Activated T-cell treated with anti-CD3 and anti-CD28 coated beads, Interleukin-2, amount 50 U/mL, for 24 hours (primary cell): ENCODE results near the gene SUSD1.
A peak's percentile ranks its signal among the peaks of the same experiment; 100 is the strongest.

Experiments used
- DNase-seq: peaks from one replicate; pipeline ENCODE4 v3.0.0-alpha.2; 2020
- H3K27ac Mint-ChIP-seq: 2 replicates; pipeline ENCODE4 v1.8.0; 2020; ENCODE audit warnings: mild to moderate bottlenecking, mixed read lengths
- H3K27me3 Mint-ChIP-seq: 2 replicates; pipeline ENCODE4 v1.8.0; 2020; ENCODE audit warnings: mixed read lengths
- H3K36me3 Mint-ChIP-seq: 2 replicates; pipeline ENCODE4 v1.8.0; 2020; ENCODE audit warnings: low read depth, mixed read lengths
- H3K4me1 Mint-ChIP-seq: 2 replicates; pipeline ENCODE4 v1.8.0; 2020; ENCODE audit warnings: low read depth, mixed read lengths
- H3K4me3 Mint-ChIP-seq: 2 replicates; pipeline ENCODE4 v1.8.0; 2020; ENCODE audit warnings: mild to moderate bottlenecking, moderate library complexity, mixed read lengths
- H3K9me3 Mint-ChIP-seq: 2 replicates; pipeline ENCODE4 v1.8.0; 2020; ENCODE audit warnings: mixed read lengths

SUSD1 gene

DNA sequence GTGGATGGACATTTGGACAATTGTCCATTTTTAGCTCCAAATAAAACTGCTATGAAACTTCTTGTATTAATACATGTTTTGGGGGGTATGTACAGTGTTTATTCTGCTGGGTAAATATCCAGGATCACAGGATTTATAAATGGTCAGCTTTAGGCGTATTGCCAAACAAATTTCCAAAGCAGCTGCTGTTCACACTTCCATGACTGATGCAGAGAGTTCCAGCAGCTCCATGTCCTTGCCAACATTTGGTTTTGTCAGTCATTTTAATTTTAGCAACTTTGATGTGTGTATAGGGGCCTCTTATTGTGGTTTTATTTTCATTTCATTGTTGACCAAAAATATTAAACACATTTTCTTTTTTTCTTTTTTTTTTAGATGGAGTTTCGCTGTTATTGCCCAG lies 9.8 kb upstream of the SUSD1 start:
- Mint-ChIP-seq H3K4me1 (peaks cover 17% of the 10 kb centered on the region), H3K27me3 (no peaks in the 10 kb centered on the region), H3K27ac (no peak overlapping the region), H3K9me3 (peaks cover 8% of the 10 kb centered on the region), H3K36me3 (no peaks in the 10 kb centered on the region), H3K4me3 (no peak overlapping the region)
- DNase-seq = no peak

DNA sequence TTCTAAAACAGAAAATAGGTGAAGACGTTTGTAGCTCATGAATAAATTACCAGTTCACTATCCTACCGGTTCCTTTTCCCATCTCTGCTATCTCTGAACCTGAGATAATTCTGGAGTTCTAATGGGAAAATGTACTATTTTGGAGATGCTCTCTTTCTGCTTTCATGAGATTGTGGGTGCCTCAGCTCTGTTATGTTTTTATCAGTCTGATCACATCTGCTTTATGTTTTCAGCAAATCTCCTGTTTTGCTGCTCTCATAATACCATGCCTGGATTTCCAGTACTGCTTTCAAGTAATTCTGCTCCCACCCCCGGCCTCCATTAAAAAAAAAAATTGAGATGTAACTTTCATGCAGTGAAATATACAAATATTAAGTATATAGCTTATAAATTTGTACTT lies 9.1 kb upstream of the SUSD1 start:
- peaks cover 21% of the 10 kb centered on the region for H3K4me1 Mint-ChIP-seq
- no peak for DNase-seq
- peaks cover 8% of the 10 kb centered on the region for H3K9me3 Mint-ChIP-seq
- no peak overlapping the region for H3K4me3 Mint-ChIP-seq
- H3K27ac Mint-ChIP-seq = no peak overlapping the region
- H3K27me3 Mint-ChIP-seq = no peaks in the 10 kb centered on the region
- no peaks in the 10 kb centered on the region for H3K36me3 Mint-ChIP-seq

DNA sequence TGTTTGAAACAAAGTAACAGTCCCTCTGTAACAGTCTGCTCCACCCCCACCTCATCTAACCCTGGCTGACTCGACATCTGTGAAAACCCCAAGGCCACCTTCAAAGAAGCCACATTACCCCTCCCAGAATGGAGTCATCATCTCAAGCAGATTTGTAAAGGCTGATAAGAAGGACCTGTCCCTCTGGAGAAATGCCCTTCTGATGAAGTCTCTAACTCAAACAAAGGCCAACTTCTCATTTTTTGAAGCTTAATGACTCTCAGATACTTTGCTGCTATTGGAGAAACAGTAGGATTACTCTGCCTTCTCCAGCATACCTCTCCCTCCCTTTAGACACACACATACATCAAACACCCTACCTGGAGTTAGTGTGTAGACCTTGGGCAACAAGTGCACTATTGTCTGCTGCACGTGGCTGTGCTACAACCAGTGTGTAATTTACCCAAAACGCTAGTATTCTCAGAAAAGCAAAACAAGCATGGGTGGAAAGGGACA lies 5.3 kb upstream of the SUSD1 start:
- no peak for DNase-seq
- Mint-ChIP-seq H3K4me1 (peaks cover 33% of the 10 kb centered on the region), H3K27ac (peak overlapping the region; percentile 51), H3K9me3 (peaks cover 8% of the 10 kb centered on the region), H3K4me3 (peak overlapping the region; percentile 11), H3K36me3 (no peaks in the 10 kb centered on the region), H3K27me3 (peaks cover 18% of the 10 kb centered on the region)

DNA sequence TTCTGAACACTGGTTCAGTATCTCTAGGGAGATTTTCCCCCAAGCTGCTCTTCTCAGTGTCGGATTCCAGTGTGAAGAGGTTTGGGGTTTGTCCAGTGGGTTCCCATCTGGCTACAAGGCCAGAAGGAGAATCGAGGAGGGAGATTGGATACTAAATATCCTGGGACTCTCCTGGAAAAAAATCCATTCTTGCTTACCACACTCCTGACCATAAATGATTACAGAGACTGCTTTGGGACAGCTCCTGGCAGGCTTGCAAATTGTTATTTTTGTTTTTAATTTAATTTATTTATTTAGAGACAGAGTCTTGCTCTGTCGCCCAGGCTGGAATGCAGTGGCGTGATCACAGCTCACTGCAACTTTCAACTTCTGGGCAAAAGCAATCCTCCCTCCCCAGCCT lies 4.7 kb upstream of the SUSD1 start:
- peaks cover 36% of the 10 kb centered on the region for H3K4me1 Mint-ChIP-seq
- peaks cover 20% of the 10 kb centered on the region for H3K27me3 Mint-ChIP-seq
- H3K4me3 Mint-ChIP-seq = no peak overlapping the region
- H3K9me3 Mint-ChIP-seq = peaks cover 8% of the 10 kb centered on the region
- H3K27ac Mint-ChIP-seq = no peak overlapping the region
- DNase-seq = no peak
- H3K36me3 Mint-ChIP-seq = no peaks in the 10 kb centered on the region

DNA sequence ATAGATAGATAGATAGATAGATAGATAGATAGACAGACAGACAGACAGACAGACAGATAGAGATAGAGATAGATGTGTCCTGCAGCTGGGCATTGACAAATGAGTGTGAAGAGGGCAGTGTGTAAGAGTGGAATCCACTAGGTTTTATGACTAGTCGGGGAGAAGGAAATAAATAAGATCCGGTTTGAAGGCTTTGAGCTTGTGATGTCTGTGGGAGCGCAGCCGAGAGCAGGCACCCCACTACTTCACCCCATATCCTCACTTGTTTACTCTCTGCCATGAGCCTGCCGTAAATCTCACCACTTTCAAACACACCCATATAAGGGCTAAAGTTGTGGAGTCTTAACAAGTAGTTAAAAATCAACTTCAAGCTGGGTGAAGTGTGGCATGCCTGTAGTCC lies 1.4 kb upstream of the SUSD1 start:
- Mint-ChIP-seq H3K9me3 (peaks cover 6% of the 10 kb centered on the region), H3K4me1 (peaks cover 59% of the 10 kb centered on the region), H3K36me3 (peaks cover 3% of the 10 kb centered on the region), H3K4me3 (no peak overlapping the region), H3K27ac (no peak overlapping the region), H3K27me3 (peaks cover 20% of the 10 kb centered on the region)
- DNase-seq = no peak

DNA sequence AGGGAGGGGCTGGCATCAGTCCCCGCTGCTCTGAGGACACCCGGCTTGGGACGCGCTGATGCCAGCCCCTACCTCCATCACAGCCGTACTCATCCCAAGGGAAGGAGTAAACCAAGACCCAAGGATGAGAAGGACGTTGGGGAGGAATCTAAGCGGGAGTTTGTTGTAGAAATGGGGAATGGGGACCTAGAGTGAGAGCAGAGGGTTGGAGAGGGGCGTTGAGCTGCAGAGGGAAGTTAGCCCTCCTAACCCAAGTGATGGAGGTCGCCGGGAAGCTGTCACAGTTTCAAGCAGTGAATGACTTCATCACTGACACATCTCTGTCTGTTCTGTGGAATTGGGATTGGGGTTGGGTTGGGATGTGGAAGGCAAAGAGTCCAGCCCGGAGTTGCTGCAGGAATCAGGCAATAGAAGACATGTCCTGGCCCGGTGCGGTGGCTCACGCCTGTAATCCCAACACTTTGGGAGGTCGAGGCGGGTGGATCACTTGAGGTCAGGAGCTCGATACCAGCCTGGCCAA lies 759 bp upstream of the SUSD1 start:
- Mint-ChIP-seq H3K9me3 (peaks cover 6% of the 10 kb centered on the region), H3K4me1 (peaks cover 54% of the 10 kb centered on the region), H3K36me3 (peaks cover 3% of the 10 kb centered on the region), H3K27ac (peak overlapping the region; percentile 53), H3K4me3 (peak overlapping the region; percentile 53), H3K27me3 (peaks cover 20% of the 10 kb centered on the region)
- DNase-seq = no peak

DNA sequence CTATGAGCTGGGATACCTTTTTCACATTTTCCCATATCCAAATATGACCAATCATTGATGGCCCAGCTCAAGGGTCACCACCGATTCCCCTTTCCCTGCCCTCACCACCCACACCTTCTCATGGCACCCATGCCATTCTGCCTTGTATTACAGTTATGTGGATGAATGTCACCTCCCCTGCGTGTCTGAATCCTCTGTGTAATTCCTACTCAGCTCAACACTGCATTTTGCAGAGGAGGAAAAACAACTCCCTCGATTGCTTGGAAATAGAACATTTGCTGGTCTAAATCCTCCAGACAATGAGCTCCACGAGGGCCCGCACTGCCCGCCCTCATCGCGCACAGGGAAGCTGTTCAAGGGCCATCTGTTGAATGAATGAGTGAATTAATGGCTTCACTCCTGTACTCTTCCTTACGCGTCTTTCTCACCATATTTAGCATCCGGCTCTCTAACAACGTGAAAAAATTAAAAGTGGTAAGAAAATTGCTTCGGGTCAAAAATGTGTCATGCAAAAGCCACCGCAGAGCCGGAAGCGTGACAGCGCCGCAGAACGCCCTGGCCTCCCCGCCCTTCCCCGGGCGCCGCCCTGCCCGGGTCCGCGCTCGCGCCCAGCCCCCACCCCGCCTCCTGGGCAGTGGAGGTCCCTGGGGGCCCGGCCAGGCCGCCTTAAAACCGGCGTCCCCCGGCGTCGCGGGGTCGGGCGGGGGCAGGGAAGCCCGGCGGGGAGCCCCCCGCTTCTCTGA lies 704 bp downstream of the SUSD1 start:
- Mint-ChIP-seq H3K4me1 (peaks cover 49% of the 10 kb centered on the region), H3K36me3 (peaks cover 3% of the 10 kb centered on the region), H3K27ac (peak overlapping the region; percentile 88)

DNA sequence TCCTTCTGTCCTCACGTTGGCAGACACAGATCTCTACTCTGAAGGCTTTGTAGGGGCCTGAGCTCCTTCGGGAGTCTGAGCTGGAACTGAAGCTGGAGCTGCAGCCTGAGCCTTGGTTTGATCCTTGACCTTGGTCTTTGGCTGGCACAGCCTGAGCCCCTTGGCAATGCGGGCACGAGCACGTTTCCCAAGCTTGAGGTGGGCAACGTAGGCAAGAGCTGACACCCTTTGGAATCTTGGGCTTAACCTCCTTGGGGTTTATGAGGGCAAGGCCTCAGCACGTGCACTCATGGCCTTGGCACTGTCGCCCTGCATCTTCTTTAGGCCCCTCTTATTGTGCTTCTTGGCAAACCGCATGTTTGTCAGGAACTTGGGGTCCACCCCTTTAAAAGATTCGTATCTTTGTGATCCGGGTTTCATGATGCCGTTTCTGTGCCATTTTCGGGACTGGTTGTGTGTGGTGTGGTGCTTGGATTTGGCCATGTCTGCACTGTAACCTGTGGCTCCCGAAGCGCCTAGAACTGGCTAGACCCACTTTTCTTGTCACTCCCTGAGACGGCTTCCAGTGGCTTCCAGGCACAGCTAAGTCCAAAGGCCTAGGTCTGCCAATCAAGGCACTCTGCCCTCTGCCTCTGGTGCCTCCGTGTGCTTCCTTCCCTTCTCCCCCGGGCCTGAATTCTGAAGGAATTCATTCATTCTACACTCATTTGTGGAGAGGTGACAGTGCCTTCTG lies 1.4 kb downstream of the SUSD1 start:
- DNase-seq = no peak
- Mint-ChIP-seq H3K4me3 (peak overlapping the region; percentile 79), H3K27ac (peak overlapping the region; percentile 88), H3K4me1 (peaks cover 55% of the 10 kb centered on the region), H3K36me3 (peaks cover 3% of the 10 kb centered on the region), H3K27me3 (peaks cover 20% of the 10 kb centered on the region), H3K9me3 (peaks cover 6% of the 10 kb centered on the region)

More for the DNA sequence above, 704 bp downstream of the SUSD1 start:
- H3K27me3 Mint-ChIP-seq = peaks cover 20% of the 10 kb centered on the region
- H3K9me3 Mint-ChIP-seq = peaks cover 6% of the 10 kb centered on the region
- peak; percentile 83 for DNase-seq
- H3K4me3 Mint-ChIP-seq = peak overlapping the region; percentile 79

DNA sequence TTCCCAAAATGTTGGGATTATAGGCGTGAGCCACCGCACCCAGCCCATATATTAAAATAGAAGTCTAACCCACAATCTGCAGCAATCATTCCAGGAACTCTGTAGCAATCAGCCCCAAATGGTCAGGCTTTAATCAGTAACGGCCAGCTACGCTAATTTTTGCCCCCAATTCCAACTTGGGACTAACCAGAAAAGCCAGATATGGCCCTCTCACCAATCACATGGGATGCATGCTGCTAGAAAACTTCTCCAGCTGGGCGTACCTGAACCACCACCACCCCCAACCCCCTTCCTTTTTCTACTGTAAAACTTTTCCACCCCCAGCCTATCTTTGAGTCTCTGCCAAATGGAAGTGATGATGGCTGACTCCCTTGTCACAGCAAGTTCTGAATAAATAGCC lies 4.1 kb downstream of the SUSD1 start:
- no peak for DNase-seq
- Mint-ChIP-seq H3K36me3 (peaks cover 3% of the 10 kb centered on the region), H3K27me3 (peaks cover 8% of the 10 kb centered on the region), H3K27ac (no peak overlapping the region), H3K4me3 (no peak overlapping the region), H3K9me3 (peaks cover 6% of the 10 kb centered on the region), H3K4me1 (peaks cover 60% of the 10 kb centered on the region)

DNA sequence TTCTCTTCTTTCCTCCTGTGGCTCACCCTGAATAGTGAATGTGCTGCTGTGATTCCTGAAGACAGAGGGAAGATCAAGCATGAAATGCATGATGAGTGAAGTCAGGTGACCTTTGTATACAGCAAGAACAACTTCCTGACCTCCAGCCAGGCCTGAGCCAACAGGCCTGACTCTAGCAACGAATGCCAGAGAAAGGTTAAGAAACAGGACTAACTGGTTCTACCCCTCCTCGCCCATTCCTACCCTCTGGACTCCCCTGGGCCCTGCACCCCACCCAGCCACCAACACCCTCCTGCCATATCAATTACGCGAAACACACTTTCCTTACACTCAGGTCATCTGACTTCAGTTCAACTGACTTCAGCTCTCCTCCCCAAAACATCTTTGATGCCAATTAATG lies 4.9 kb downstream of the SUSD1 start:
- Mint-ChIP-seq H3K27me3 (peaks cover under 1% of the 10 kb centered on the region), H3K4me1 (peaks cover 55% of the 10 kb centered on the region), H3K36me3 (peaks cover 3% of the 10 kb centered on the region), H3K4me3 (no peak overlapping the region), H3K9me3 (peaks cover 6% of the 10 kb centered on the region), H3K27ac (no peak overlapping the region)
- DNase-seq = no peak

DNA sequence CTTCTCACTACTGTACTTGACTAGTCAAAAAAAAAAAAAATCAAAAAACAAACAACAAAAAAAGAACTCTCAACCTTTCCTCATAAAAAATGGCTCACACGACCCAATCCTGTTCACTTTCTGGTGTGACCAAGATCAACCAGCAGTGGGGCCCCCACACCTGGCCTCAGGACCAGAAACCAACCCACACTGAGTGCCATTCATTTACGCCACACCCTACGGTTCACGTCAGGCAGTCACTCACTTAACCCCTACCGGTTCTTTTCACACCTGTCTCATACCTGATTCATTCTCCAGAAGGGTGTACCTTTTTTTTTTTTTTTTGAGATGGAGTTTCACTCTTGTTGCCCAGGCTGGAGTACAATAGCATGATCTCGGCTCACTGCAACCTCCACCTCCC lies 5.7 kb downstream of the SUSD1 start:
- DNase-seq = no peak
- Mint-ChIP-seq H3K4me1 (peaks cover 53% of the 10 kb centered on the region), H3K9me3 (peaks cover 6% of the 10 kb centered on the region), H3K27ac (no peak overlapping the region), H3K4me3 (no peak overlapping the region), H3K27me3 (no peaks in the 10 kb centered on the region), H3K36me3 (peaks cover 1% of the 10 kb centered on the region)

DNA sequence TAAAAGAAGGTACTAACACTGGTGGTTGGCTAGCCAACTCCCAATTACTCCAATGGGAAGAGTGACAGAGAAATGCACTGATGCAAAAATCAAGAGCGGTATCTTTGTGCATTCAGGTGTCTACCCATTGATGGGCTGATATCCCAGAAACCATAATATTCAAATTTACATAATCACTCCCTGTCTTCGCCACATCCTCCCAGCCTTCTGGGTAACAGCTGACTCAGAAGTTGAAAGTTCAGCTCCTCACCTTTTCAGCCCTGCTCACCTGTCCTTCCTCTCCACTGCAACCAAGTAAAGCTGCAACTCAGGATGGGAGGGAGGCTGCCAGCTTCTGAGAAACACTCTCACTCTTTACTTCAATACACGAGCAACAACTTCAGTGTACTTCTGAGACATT lies 6.9 kb downstream of the SUSD1 start:
- DNase-seq = no peak
- H3K4me1 Mint-ChIP-seq = peaks cover 41% of the 10 kb centered on the region

DNA sequence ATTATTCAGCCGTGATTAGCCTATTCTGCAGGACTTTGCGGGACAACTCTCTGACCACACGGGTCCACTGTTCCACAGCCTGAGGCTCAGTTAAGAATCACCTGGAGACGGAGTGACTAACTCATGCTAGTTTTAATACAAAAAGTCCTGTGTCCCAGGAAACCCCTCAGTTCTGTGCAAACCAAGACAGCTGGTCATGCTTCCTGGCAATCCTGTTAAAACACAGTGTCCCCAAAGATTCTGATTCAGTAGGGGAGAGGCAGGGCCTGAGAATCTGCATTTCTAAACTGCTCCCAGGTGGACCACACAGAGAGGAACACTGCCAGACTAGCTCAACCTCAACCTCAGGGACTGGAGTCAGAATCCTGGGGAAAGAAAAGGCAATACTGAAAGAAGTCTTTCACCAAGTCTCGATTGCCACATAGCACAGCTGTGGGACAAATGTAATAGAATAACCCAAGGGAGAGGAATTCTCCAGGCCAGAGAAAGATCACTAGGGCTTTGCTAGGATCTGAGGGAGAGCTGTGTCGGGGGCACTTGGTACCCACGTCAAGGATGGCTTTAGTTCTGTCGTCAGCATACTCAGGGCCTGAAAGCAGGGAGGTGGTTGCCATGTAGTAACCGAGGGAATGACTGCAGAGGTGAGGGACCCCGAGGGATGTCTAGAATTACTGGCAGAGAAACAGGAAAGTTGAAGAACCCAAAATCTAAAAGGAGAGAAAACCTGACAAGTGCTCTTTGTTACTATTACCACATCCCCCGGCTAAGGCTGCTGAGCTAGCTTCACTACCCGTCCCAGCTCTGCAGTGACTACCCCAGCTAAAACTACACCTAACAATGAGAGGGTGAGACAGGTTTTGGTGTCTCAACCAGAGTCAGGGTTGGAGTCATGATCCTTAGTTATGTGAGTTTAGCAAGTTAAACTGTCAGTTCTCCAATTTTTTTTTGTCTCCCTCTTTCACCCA lies 8.6 kb downstream of the SUSD1 start:
- H3K9me3 Mint-ChIP-seq = no peaks in the 10 kb centered on the region
- H3K27ac Mint-ChIP-seq = no peak overlapping the region
- H3K4me3 Mint-ChIP-seq = no peak overlapping the region
- peaks cover 32% of the 10 kb centered on the region for H3K4me1 Mint-ChIP-seq
- no peaks in the 10 kb centered on the region for H3K27me3 Mint-ChIP-seq
- H3K36me3 Mint-ChIP-seq = no peaks in the 10 kb centered on the region
- DNase-seq = no peak

More for the DNA sequence above, 6.9 kb downstream of the SUSD1 start:
- Mint-ChIP-seq H3K36me3 (no peaks in the 10 kb centered on the region), H3K27me3 (no peaks in the 10 kb centered on the region), H3K4me3 (no peak overlapping the region), H3K27ac (peak overlapping the region; percentile 56), H3K9me3 (no peaks in the 10 kb centered on the region)
